Measurements from ENCODE around the gene TMEM255B.
"Not testable (repeated sequence)": the region's sequence is repeated elsewhere in the genome, so short reads cannot be mapped to it uniquely, and the experiment has no call there.

TMEM255B gene

DNA sequence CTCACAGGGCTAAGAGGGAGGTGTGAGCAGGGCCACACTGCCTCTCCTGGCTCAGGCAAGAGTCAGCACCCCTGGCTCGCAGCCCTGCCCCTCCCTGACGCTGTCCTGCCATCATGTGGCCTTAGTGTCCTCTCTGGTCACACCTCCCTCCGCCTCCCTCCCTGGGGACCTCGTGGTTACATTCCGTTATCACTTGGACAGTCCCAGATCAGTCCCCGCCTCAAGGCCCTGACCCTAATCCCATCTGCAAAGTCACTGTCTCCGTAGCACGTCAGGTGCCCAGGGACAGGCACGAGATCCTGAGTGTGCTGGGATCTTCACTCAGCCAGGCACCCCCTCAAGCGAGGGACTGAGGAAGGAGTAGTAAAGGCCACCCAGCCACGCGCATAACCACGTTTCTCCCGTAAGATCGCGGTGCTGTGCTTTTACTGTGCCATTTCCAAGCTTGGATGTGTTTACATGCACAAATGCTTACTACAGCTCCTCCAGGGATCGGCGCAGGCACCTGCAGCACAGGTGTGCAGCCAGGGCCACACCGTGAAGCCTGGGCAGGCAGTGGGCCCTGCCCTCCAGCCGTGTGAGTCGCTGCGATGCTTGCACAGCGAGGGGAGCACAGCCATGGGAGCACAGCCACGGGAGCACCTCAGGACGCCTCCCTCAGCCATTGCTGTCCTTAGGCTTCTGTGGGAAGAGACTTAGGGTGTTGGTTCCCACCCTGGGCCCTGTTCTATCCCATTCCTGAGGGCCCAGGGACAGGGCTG lies 10.7 kb upstream of the TMEM255B start:
- no peak for DNase-seq (ENCODE audit: extremely low read depth in 1 of 2, low read depth in 1 of 2)

DNA sequence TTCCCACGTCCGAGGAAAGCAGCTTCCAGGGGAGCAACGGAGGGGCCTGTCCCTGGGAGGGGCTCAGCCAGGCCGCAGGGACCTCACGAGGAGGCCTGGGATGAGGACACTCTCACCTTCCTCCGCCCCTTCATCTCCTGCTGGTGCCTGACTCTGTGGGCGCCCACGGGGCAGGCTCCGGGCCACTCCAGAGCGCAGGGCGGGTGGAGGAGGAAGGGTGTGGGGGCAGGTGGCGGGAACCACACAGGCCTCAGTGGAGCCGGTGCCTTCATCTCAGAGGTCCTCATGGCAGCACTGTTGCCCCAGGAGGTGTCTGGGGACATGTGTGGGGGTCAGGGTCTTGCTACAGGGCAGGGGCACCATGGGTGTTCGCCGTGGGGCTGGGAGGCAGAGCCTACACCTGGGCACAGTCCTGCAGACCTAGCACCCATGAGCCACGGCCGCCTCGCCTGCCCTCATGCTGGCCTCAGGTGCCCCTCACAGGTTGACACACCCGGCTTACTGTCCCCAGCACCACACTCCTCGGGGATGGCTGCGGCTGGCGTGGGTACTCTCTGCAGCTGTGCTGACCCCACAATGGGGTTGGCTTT lies 10.1 kb upstream of the TMEM255B start:
- DNase-seq (ENCODE audit: extremely low read depth in 1 of 2, low read depth in 1 of 2) = no peak

- no peak for DNase-seq (ENCODE audit: extremely low read depth in 1 of 2, low read depth in 1 of 2)
Measured at GRCh38 chr13:113749507-113749906, 9.5 kb upstream of the TMEM255B start.

GRCh38 chr13:113749967-113750366 lies 9.1 kb upstream of the TMEM255B start:
- DNase-seq (ENCODE audit: extremely low read depth in 1 of 2, low read depth in 1 of 2) = no peak

DNA sequence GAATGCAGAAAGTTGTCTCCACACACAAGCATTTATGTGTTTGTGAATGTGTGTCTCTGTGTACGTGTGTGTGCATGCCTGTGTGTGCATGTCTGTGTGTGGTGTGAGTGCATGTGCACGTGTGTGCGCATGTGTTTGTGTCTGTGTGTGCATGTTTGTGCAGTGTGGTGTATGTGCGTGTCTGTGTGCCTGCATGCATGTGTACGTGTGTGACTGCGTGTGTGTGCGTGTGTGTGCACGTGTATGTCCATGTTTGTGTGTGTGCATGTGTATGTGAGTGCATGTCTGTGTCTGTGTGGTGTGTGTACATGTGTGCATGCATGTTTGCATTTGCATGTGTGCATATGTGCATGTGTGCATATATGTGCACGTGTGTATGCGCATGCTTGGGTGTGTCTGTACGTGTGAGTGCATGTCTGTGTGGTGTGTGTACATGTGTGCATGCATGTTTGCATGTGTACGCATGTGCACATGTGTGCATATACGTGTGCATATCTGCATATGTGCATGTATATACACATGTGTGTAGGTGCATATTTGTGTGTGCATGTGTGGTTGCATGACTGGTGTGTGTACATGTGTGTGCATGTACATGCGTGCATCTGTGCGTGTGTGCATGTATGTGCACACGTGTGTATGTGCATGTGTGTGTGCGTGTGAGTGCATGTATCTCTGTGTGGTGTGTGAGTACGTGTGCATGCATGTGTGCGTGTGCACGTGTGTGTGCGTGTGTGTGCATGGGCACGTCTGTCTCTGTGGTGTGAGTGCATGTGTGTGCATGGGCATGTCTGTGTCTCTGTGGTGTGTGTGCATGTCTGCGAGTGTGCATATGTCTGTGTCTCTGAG lies 8.2 kb upstream of the TMEM255B start:
- no peak for DNase-seq (ENCODE audit: extremely low read depth in 1 of 2, low read depth in 1 of 2)

GRCh38 chr13:113751491-113751890 lies 7.5 kb upstream of the TMEM255B start:
- DNase-seq (ENCODE audit: extremely low read depth in 1 of 2, low read depth in 1 of 2) = no peak

DNA sequence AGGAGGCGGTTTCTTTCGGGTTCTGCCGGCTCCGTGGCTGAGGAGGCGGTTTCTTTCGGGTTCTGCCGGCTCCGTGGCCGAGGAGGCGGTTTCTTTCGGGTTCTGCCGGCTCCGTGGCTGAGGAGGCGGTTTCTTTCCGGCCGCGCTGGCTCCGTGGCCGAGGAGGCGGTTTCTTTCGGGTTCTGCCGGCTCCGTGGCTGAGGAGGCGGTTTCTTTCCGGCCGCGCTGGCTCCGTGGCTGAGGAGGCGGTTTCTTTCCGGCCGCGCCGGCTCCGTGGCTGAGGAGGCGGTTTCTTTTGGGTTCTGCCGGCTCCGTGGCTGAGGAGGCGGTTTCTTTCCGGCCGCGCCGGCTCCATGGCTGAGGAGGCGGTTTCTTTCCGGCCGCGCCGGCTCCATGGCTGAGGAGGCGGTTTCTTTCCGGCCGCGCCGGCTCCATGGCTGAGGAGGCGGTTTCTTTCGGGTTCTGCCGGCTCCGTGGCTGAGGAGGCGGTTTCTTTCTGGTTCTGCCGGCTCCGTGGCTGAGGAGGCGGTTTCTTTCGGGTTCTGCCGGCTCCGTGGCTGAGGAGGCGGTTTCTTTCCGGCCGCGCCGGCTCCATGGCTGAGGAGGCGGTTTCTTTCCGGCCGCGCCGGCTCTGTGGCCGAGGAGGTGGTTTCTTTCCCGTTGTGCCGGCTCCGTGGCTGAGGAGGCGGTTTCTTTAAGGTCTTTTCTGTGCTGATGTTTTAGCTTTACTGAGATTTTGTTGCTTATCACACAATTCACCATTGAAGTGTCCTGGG lies 6.6 kb upstream of the TMEM255B start:
- DNase-seq (ENCODE audit: extremely low read depth in 1 of 2, low read depth in 1 of 2) = not testable (repeated sequence)

DNA sequence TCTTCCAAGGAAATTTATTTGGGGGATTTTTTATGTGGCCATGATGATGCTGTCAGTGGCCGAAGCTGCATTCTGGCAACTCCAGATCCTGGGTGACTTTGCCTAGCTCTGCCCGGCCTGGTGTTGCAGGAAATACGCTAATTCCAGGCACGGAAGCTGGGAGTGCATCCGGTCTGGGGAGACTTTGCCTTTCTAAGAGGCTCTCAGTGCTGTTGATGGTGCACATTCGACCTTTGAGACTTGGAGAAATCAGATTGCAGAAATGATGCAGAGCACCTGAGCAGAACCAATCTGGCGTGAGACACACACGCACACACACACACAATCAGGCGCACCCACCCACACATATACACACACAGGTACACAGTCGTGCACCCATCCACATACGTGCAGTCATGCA lies 5.9 kb upstream of the TMEM255B start:
- DNase-seq (ENCODE audit: extremely low read depth in 1 of 2, low read depth in 1 of 2) = no peak

DNA sequence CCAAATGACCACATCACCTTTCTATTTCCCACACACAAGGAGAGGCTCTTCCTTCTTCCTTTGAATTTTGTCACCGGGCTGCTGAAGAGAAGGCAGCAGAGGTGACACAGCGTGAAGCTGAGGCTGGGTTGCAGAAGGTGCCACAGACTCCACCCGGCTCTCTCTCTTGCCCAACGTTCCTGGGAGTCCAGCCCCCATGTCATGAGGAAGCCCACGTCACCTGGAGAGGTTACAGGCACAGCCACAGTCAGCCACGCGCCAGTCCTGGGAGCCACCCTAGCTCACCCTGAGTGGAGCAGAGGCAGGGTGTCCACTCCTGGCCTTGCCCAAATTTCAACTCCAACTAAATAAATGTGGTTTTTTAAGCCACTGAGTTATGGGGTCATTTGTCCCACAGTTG lies 4.8 kb upstream of the TMEM255B start:
- no peak for DNase-seq (ENCODE audit: extremely low read depth in 1 of 2, low read depth in 1 of 2)

DNA sequence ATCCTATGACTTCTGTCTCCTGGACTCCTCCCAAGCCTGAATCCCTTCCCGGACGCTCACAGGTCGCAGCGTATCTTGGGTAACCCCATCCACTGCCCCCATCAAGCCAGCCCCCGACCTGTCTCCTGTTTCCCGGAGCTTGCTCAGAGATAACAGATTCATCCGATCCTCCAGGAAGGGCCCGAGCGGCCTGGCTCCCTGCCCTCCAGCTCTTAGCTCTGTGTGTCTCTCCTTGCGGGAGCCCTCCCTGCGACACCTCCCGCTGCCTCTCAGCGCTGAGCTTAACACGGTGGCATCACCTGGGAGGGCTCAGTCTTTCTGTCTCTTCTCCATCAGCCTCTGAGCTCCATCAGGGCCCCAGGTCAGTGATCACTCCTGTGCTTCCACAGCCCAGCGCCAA lies 4.3 kb upstream of the TMEM255B start:
- DNase-seq (ENCODE audit: extremely low read depth in 1 of 2, low read depth in 1 of 2) = no peak

GRCh38 chr13:113756441-113757097 lies 2.5 kb upstream of the TMEM255B start:
- no peak for DNase-seq (ENCODE audit: extremely low read depth in 1 of 2, low read depth in 1 of 2)

GRCh38 chr13:113759525-113760137 lies 605 bp downstream of the TMEM255B start:
- DNase-seq (ENCODE audit: extremely low read depth in 1 of 2, low read depth in 1 of 2) = no peak

DNA sequence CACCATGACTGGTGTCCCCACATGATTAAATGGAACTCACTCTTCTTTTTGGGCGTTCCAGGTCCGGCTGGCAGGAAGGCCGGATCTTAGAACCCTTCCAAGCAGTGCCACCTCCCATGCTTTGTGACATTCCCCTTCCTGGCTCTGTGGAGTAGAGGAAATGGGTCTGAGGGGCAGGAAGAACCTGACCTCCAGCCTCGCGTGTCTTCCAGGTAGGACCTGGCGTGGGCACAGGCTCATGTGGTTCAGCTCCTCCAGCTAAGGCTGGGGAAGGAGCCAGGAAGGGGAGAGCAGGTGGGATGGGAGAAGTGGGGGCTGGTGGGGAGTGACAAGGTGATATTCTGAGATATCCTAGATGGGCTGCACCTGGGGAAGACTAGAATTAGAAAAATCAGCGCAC lies 2.1 kb downstream of the TMEM255B start:
- DNase-seq (ENCODE audit: extremely low read depth in 1 of 2, low read depth in 1 of 2) = no peak

GRCh38 chr13:113762075-113762474 lies 3.0 kb downstream of the TMEM255B start:
- DNase-seq (ENCODE audit: extremely low read depth in 1 of 2, low read depth in 1 of 2) = no peak

GRCh38 chr13:113762538-113762937 lies 3.5 kb downstream of the TMEM255B start:
- DNase-seq (ENCODE audit: extremely low read depth in 1 of 2, low read depth in 1 of 2) = no peak

DNA sequence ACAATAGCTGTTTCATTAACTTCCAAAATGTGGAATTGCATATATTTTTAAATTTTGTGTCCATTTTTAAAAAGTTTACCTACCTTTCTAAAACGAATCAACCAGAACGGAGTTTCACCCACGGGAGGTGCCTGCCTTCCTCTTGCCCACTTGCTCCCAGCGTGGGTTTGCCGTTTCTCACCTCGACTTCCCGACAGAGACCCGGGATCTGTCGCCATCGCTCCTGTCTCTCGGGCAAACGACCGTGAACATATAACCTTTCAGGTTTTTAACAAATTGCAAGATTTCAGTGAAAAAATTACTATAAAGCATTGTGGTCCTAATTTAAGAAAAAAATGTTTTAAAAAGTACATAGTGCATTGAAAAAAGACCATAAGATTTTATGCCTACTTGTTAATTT lies 4.2 kb downstream of the TMEM255B start:
- DNase-seq (ENCODE audit: extremely low read depth in 1 of 2, low read depth in 1 of 2) = no peak

- no peak for DNase-seq (ENCODE audit: extremely low read depth in 1 of 2, low read depth in 1 of 2)
Measured at GRCh38 chr13:113763961-113764792, 5.2 kb downstream of the TMEM255B start.

DNA sequence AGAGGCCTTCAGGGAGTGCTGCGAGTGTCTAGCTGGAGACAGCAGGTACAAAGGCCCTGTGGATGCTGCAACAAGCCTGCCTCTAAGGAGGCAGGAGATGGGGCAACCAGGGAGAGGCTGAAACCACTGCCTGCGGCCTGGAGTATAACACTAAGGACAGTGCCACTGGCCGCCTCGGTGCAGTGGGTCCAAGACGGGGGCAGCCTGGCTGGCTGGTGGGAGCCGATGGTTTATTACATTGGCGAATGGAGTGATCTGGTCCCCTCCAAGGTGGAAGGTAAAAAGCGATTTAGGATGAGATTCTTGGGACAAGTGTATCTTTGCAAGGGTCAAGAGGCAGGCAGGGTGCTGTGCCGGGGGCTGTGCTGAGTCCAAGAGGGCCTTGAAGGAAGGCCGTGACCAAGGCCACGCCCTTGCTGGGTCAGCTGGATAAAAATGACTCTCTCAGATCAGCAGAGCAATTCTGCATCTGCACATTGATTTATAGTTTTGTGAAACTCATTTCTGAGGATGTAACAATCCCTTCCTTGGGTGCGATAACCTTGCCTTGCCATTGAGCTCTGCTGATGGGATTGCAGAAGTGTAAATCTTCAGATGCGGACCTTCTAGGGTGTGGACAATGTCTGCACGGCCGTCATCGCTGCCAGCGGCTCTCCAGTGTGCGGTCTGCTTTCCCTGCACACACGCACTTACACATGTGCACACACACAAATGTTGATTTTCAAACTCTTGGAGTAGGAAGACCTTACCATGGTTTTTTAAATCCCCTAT lies 6.0 kb downstream of the TMEM255B start:
- no peak for DNase-seq (ENCODE audit: extremely low read depth in 1 of 2, low read depth in 1 of 2)

DNA sequence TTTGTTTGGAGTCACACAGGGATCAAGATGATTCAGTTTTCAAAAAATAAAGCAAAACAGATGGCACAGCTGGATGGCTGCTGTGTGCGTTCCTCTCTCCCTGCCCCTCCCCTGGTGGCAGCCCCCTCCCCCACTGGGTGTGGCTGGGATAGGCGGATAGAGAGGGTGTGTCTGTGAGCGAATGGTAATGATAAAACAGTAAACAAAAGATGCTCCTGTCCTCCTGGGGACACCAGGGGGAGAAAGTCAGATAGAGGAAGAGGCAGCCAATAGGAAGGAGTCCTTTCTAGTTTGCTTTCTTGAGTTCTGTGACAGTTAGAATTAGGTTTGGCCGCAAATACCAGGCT lies 6.5 kb downstream of the TMEM255B start:
- DNase-seq (ENCODE audit: extremely low read depth in 1 of 2, low read depth in 1 of 2) = no peak
